Neural crest cell (in vitro differentiated cells): ENCODE data around the gene PIK3C2G. TPM values are rescaled to one million over a fixed set of nuclear protein-coding genes. Genes with fewer than 3 reads are reported as not detected.

Experiments
- DNase-seq: peaks from one replicate; pipeline ENCODE4 v3.0.0; 2021; ENCODE audit warnings: low read depth, mixed read lengths, low spot score
- H3K27ac Mint-ChIP-seq: one replicate; pipeline ENCODE4 v1.8.0; 2021; ENCODE audit warnings: mild to moderate bottlenecking, mixed read lengths; ENCODE audit not compliant: unreplicated experiment
- H3K27me3 Mint-ChIP-seq: 2 replicates; pipeline ENCODE4 v1.8.0; 2021; ENCODE audit warnings: low read depth, mild to moderate bottlenecking, mixed read lengths
- H3K36me3 Mint-ChIP-seq: 2 replicates; pipeline ENCODE4 v1.8.0; 2021; ENCODE audit warnings: low read depth, mild to moderate bottlenecking, mixed read lengths
- H3K4me1 Mint-ChIP-seq: 2 replicates; pipeline ENCODE4 v1.8.0; 2021; ENCODE audit warnings: mixed read lengths
- H3K4me3 Mint-ChIP-seq: one replicate; pipeline ENCODE4 v1.8.0; 2021; ENCODE audit warnings: mild to moderate bottlenecking, mixed read lengths
- H3K9me3 Mint-ChIP-seq: 2 replicates; pipeline ENCODE4 v1.8.0; 2021; ENCODE audit warnings: mixed read lengths
- total RNA-seq: library from RNA; stranded (reverse); gene quantifications from 2 replicates; pipeline ENCODE4 v1.2.1, GENCODE V29; 2021
- TF ChIP-seq, protein P1 (sequence below): fragments of 200-600 bp; sonication (generic); conservative IDR thresholded peaks from 2 replicates; pipeline ENCODE4 v1.5.0; 2021; ENCODE audit warnings: antibody characterized with exemption, mild to moderate bottlenecking

Gene PIK3C2G
- total RNA-seq, 1 donor from 2014 or later, result not detected

DNA sequence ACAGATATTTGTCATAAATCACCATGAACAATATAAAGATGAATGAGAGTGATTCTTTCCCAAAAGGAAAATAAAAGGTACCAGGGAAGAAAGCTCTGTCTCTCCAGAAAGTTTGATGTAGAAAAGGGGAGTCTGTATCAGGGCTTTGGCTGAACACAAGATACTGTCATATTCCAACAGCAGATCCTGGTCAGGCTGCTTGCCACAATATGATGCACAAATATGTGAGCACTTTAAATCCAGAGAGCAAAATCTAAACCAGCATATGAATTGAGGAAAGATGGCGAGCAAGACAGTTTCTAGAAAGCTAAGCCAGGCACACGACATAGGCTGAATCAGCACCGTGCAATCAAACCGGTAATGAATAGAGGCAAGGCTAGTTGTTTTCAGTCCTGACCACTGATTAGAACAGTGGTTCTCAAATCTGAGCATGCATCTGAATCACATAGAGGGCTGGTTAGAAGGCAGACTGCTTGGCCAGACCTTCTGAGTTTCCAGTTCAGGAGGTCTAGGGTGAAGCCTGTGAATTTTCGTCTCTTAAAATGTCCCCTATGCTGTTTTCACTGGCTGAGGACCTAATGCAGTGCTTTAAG is 415.8 kb downstream of the PIK3C2G start:
- TF ChIP-seq, protein P1, sequence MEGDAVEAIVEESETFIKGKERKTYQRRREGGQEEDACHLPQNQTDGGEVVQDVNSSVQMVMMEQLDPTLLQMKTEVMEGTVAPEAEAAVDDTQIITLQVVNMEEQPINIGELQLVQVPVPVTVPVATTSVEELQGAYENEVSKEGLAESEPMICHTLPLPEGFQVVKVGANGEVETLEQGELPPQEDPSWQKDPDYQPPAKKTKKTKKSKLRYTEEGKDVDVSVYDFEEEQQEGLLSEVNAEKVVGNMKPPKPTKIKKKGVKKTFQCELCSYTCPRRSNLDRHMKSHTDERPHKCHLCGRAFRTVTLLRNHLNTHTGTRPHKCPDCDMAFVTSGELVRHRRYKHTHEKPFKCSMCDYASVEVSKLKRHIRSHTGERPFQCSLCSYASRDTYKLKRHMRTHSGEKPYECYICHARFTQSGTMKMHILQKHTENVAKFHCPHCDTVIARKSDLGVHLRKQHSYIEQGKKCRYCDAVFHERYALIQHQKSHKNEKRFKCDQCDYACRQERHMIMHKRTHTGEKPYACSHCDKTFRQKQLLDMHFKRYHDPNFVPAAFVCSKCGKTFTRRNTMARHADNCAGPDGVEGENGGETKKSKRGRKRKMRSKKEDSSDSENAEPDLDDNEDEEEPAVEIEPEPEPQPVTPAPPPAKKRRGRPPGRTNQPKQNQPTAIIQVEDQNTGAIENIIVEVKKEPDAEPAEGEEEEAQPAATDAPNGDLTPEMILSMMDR, result no peak
- Mint-ChIP-seq H3K4me1 (no peaks in the 10 kb centered on the region), H3K9me3 (no peaks in the 10 kb centered on the region), H3K27ac (no peak overlapping the region), H3K4me3 (no peak overlapping the region), H3K27me3 (no peaks in the 10 kb centered on the region), H3K36me3 (no peaks in the 10 kb centered on the region)
- no peak for DNase-seq

DNA sequence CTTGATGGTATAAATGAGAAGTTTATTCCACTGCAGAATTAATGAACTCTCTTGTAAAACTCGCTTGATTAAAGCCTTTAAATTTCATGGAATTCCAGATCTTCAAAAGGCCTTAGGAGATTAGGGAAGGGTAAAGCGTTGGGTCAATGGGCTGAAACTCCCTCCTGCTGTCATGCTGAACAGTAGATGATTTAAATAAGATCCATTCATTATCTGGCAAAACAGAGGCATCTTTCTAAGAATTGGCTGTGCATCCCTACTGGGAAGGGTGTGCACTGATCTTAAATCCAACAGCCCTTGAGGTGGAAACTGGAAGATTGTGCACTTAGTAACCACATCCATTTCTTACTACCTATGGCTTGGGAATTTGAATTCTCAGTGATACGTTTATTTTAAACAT is 420.5 kb downstream of the PIK3C2G start:
- DNase-seq, result no peak
- H3K4me3 Mint-ChIP-seq, result no peak overlapping the region
- no peaks in the 10 kb centered on the region for H3K36me3 Mint-ChIP-seq
- TF ChIP-seq, protein P1, result no peak
- H3K9me3 Mint-ChIP-seq, result no peaks in the 10 kb centered on the region
- no peak overlapping the region for H3K27ac Mint-ChIP-seq
- H3K27me3 Mint-ChIP-seq, result no peaks in the 10 kb centered on the region
- H3K4me1 Mint-ChIP-seq, result no peaks in the 10 kb centered on the region

DNA sequence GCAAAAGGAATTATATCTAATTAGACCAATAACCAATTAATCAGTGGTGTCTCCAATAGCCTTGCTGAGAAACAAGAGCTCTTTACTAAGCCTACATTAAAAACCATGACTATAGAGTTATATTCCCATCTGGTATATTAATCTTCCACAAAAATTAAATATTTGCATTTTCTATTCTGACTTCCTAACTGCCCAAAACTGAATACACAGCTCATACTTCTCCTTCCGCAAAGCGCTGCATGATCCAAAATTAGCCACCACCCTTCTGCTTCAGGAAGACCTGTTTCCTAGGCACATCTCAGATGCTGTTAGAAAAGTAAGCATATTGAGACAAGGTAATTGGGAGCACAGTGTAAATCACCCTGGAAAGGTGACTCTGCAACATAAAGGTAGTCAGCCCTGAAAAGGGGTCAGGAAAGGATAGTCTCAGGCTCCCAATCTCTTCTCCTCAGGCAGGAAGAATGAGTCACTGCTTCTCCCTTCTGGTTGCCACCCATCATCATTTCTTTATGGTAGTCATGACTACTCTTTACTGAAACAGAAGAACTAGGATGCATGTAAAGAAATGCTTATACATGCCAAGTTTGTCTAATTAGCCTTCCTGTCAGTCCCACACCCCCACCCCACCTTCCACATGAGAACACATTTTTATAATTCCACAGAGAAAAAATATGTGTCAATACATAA is 422.2 kb downstream of the PIK3C2G start:
- no peaks in the 10 kb centered on the region for H3K4me1 Mint-ChIP-seq
- no peaks in the 10 kb centered on the region for H3K36me3 Mint-ChIP-seq
- TF ChIP-seq, protein P1, result no peak
- H3K9me3 Mint-ChIP-seq, result no peaks in the 10 kb centered on the region
- DNase-seq, result no peak
- no peak overlapping the region for H3K27ac Mint-ChIP-seq
- no peak overlapping the region for H3K4me3 Mint-ChIP-seq
- H3K27me3 Mint-ChIP-seq, result no peaks in the 10 kb centered on the region

DNA sequence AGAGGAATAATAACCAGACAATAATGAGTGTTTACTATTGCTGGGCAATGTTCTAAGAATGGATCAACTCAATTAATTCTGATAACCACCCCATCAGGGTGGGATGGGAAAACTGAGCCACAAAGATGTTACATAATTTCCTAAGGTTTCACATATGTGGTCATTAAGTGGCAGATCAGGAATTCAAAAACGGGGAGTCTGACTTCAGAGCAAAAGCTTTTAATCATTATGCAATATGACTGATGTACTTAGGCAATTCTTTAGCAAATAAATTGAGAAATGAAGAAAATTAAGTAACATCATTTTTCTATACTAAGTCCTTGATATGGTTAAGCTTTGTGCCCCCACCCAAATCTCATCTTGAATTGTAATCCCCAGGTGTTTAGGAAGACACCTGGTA is 423.1 kb downstream of the PIK3C2G start:
- no peak for DNase-seq
- H3K36me3 Mint-ChIP-seq, result no peaks in the 10 kb centered on the region
- H3K4me3 Mint-ChIP-seq, result no peak overlapping the region
- no peaks in the 10 kb centered on the region for H3K4me1 Mint-ChIP-seq
- H3K27me3 Mint-ChIP-seq, result no peaks in the 10 kb centered on the region
- TF ChIP-seq, protein P1, result no peak
- no peak overlapping the region for H3K27ac Mint-ChIP-seq
- no peaks in the 10 kb centered on the region for H3K9me3 Mint-ChIP-seq

DNA sequence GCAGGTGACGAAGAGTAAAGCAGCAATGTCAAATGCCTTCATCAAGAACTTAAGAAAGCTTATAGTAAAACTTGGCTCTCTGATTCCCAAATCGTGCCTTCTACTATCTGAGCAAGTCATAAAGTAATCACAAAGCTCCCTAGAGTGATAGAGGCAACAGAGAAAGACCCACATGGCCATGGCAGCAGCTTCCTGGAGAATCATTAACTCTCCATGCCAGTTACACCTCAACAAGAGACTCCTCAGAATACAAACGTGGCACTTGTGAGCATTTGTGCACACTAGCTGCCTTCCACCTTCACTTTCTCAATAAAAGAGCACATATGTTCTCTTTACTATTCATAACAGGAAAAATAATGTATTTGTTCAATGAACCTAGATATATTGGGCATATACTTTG is 428.5 kb downstream of the PIK3C2G start:
- Mint-ChIP-seq H3K27me3 (no peaks in the 10 kb centered on the region), H3K4me1 (no peaks in the 10 kb centered on the region), H3K9me3 (no peaks in the 10 kb centered on the region), H3K27ac (no peak overlapping the region), H3K4me3 (no peak overlapping the region), H3K36me3 (no peaks in the 10 kb centered on the region)
- DNase-seq, result no peak
- TF ChIP-seq, protein P1, result no peak
